Testis (tissue), 2 donors: ENCODE results near the gene PABPC3.

ENCODE experiments used
- CTCF ChIP-seq, 3 experiments: fragments of 450-650 bp in 2 of 3; fragments of 200-600 bp in 1 of 3; sonication (generic) in 1 of 3; IDR thresholded peaks; one replicate each; pipeline ENCODE4 v1.5.1; 2016 to 2019; ENCODE audit warnings: antibody characterized with exemption in 3 of 3, mild to moderate bottlenecking in 2 of 3, moderate library complexity in 1 of 3
- POLR2A ChIP-seq: fragments of 450-650 bp; IDR thresholded peaks from one replicate; pipeline ENCODE4 v1.6.1; 2017; ENCODE audit warnings: antibody characterized with exemption, mild to moderate bottlenecking, moderate library complexity

- TF ChIP-seq CTCF (IDR thresholded peaks at IDR 0.05) (no peak), POLR2A (no peak)
Observed at GRCh38 chr13:25143706-25144105, 47.8 kb downstream of the PABPC3 start.
